ENCODE results near the gene KRTAP4-16.
"Not testable (repeated sequence)": the region's sequence is repeated elsewhere in the genome, so short reads cannot be mapped to it uniquely, and the experiment has no call there.

Gene KRTAP4-16

DNA sequence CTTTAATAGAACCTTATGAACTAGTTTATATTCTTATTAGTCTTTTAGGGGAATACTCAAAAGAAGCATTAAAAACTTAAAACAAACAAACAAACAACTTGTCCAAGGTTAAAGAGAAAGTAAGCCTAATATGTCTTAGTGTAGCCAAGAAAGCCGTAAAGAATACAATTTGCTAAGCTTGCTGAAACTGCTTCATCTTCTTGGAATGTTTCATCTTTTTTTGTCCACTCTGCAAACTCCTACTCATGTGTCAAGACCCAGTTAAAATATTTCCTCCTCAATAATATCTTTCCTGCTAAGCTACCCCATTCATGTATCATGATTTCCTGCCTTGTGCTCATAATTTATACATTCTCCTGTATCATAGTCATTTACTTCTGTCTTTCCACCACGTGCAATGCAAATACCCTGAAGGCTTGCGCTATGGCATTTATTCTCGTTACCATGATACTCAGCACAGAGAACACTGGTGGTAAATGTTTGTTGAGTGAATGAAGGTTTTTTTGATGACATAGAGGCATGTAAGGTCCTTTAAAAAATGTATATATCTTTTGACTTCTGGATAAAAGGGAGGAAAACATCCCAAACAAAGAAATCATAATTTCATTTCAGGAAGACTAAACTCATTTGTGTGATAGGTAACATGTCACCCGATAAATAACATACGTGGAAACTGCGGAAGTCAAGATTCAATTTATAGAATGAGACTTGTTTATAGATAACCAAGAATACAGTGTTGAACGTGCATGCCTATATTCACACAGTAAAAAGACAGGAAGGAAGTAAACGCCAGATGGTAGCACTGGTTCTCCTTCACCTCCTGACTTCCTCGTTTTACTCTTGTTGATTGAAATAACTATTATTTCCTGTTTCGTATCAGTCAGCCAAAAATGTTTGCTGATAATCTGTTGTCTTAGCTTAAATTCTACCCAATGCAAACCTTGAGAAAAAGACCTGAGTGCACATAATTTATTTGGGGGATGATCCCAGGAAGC lies 18.0 kb upstream of the KRTAP4-16 start:
- not testable (repeated sequence) for DNase-seq (ENCODE audit: low read depth)

DNA sequence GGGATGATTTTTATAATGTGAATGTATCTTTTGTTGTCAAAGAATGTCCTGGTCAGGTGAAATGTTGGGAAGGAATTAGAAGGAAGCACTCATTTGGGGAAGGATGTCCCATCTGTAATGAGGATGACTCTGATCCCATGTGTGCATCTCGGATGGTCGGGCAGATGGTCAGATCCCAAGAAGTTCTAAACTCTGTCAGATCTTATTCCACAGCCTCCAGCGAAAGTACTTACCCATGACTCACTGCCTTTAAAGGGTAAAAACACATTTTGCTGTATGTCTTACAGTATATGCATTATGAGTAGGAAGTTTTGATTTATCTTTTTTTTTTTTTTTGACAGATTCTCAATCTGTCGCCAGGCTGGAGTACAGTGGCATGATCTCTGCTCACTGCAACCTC lies 16.7 kb upstream of the KRTAP4-16 start:
- DNase-seq (ENCODE audit: low read depth): no peak

DNA sequence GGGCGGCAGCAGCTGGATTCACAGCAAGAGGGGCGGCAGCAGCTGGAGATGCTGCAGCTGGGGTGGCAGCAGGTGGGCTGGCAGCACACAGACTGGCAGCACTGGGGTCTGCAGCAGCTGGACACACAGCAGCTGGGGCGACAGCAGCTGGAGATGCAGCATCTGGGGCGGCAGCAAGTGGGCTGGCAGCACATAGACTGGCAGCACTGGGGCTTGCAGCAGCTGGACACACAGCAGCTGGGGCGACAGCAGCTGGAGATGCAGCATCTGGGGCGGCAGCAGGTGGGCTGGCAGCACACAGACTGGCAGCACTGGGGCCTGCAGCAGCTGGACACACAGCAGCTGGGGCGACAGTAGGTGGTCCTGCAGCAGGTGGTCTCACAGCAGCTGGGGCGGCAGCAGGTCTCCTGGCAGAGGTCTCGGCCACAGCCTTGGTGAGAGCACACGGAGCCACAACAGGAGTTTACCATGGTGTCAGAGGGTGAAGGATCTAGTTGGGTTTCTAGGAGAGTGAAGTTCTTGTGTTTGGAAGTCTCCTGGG lies 15.9 kb upstream of the KRTAP4-16 start, which contains the start of gene KRTAP4-11:
KRTAP4-11 (minus strand) TSS at position 528 of the 541 bp plus-strand sequence; CDS start at position 470, 58 bp downstream.
- DNase-seq (ENCODE audit: low read depth): not testable (repeated sequence)

DNA sequence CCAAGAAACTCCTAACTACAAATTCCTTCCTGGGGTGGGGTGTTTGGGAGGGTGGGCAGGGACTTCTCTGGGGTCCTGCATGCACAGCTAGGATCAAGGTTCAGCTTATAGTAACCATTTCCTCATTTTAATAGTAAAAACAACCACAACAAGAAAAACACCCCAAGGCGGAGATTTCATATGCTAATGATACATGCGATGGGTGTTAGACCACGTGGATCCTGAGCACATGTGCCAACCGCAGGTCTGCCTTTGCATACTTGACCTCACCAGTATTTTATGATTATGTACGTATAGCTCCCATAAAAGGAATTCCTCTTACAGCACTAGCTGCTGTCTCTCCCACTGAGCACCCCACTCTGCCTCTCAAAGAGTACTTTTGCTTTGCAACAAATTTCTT lies 14.3 kb upstream of the KRTAP4-16 start:
- no peak for DNase-seq (ENCODE audit: low read depth)

DNA sequence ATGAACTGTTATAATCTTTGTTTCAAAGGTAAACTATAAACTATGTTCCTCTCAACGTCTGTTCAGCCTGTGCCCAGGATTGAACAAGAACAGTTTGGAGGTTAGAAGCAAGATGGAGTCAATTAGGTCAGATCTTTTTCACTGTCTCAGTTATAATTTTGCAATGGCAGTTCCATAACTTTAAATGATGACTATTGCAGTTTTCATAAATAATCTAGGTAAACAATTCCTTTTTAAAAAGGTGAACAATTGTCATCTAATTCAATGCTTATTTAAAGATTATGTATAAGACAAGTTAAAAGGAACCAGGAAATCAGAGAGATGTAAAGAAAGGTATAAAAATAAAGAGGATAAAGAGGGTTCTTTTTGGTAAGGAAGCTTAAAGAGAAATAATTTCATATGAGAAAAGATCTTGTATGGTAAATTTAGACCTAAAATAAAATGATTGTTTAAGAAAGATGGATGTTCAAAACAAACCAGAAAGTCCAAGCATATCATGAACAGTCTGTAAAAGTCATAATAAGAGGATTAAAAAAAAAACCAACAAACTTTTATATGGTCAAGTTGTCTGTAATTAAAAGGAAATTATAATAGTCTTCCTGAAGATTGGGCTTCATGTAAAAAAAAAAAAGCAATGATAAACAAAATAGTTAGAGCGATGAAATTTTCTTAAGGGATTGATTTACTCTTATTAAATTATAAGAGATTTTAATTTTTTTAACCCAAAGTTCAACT lies 9.3 kb upstream of the KRTAP4-16 start:
- DNase-seq (ENCODE audit: low read depth): no peak

DNA sequence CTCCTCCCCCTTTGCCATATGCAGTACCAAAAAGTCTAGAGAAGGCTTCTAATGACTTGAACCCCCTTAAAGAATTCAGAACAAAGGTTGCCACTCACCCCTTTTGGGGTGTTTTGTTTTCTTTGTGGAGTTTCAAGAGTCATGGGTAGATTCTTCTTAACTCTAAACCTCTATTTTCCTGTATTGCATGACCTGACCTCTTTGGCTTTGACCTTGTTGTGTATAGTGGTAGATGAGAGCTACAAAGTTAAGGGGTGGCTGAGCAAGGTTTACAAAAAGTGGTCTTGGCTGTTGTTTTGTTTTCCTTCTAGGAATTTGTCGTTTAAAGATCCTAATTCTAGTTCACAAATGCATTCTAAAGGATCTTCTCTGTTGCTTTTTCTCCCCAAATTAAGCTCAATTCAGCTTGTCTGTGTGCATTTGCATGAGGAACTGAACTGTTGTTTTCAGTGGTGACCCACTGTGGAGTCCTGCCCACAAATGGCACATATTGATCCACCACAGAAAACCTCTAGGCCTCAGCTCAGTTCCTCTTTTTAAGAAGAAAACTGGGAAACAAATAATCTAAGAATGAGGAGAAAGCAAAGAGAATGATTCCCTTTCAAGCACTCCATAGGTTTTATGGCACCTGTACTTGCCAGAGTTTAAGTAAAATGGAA lies 6.8 kb upstream of the KRTAP4-16 start:
- DNase-seq (ENCODE audit: low read depth): not testable (repeated sequence)

DNA sequence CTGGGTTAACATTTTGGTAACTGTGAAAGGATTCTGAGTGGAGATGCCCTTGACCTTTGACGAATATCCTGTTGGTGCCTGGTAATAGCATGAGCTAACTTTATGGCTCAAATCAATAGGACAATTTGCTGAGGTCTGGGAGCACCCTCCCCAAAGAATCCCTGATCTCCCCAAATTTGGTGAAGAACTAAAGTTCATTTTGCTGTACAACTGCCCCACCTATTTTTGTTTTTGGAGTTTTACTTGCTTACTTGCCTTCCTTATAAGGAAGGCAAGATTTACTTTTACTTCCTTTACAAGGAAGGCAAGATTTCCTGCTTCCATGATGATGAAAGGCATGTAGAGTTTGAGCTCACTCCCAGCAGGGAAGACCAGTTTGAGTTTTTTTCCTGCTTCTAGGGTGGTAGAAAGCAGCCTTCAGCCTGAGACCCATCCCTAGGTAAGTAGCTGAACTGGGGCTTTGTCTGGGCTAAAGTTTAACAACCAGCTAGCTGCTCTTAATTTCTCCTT lies 6.0 kb upstream of the KRTAP4-16 start:
- no peak for DNase-seq (ENCODE audit: low read depth)

DNA sequence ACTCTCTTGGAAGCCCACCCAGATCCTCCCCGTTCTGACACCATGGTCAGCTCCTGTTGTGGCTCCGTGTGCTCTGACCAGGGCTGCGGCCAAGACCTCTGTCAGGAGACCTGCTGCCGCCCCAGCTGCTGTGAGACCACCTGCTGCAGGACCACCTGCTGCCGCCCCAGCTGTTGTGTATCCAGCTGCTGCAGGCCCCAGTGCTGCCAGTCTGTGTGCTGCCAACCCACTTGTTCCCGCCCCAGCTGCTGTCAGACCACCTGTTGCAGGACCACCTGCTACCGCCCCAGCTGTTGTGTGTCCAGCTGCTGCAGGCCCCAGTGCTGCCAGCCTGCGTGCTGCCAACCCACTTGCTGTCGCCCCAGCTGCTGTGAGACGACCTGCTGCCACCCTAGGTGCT lies 3.3 kb upstream of the KRTAP4-16 start, which contains the start of gene KRTAP4-9:
KRTAP4-9 (plus strand) TSS at position 43 of the 400 bp plus-strand sequence; CDS start at position 43, 0 bp downstream.
- DNase-seq (ENCODE audit: low read depth): not testable (repeated sequence)

DNA sequence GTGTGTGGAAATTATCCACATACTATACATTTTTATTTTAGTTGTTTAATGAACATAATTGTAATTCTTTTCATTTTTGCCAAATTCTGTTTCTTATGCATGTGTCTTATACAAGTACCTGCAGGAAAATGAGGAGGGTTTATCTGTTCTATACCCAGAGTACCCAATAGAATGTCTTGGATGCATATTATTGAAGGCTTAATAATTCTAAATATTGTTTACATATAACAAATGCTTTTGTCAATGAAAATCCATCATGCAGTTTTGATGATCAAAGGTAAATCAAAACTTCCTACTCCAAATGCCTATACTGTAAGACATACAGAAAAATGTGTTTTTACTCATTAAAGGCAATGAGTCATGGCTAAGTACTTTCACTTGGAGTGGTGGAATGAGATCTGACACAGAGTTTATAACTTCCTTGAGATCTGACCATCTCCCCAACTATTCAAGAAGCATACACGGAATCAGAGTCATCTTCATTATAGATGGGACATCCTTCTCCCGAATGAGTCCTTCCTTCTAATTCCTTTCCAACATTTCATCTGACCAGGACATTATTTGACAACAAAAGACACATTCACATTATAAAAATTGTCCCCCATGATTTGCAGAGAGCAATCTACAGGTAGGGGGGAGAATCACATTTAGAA lies 2.5 kb upstream of the KRTAP4-16 start:
- DNase-seq (ENCODE audit: low read depth): not testable (repeated sequence)

DNA sequence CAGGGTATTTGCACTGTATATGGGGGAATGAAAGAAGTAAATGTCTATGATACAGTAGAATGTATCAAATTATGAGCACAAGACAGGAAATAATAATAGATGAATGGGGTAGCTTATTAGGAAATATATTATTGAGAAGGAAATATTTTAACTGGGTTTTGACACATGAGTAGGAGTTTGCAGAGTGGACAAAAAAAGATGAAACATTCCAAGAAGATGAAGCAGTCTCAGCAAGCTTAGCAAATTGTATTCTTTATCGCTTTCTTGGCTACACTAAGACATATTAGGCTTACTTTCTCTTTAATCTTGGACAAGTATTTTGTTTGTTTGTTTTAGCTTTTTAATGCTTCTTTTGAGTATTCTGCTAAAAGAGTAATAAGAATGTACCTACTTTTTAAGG lies 1.9 kb upstream of the KRTAP4-16 start:
- DNase-seq (ENCODE audit: low read depth): no peak

DNA sequence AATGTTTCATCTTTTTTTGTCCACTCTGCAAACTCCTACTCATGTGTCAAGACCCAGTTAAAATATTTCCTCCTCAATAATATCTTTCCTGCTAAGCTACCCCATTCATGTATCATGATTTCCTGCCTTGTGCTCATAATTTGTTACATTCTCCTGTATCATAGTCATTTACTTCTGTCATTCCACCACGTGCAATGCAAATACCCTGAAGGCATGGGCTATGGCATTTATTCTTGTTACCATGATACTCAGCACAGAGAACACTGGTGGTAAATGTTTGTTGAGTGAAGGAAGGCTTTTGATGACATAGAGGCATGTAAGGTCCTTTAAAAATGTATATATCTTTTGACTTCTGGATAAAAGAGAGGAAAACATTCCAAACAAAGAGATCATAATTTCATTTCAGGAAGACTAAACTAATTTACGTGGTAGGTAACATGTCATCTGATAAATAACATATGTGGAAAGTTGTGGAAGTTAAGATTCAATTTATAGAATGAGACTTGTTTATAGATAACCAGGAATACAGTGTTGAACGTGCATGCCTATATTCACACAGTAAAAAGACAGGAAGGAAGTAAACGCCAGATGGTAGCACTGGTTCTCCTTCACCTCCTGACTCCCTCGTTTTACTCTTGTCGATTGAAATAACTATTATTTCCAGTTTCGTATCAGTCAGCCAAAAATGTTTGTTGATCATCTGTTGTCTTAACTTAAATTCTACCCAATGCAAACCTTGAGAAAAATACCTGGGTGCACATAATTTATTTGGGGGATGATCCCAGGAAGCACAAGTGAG lies 2.1 kb downstream of the KRTAP4-16 start:
- not testable (repeated sequence) for DNase-seq (ENCODE audit: low read depth)

DNA sequence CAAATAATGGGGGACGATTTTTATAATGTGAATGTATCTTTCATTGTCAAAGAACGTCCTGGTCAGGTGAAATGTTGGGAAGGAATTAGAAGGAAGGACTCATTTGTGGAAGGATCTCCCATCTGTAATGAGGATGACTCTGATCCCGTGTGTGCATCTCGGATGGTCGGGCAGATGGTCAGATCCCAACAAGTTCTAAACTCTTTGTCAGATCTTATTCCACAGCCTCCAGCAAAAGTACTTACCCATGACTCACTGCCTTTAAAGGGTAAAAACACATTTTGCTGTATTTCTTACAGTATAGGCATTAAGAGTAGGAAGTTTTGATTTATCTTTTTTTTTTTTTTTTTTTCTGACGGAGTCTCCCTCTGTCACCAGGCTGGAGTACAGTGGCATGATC lies 3.5 kb downstream of the KRTAP4-16 start:
- no peak for DNase-seq (ENCODE audit: low read depth)

DNA sequence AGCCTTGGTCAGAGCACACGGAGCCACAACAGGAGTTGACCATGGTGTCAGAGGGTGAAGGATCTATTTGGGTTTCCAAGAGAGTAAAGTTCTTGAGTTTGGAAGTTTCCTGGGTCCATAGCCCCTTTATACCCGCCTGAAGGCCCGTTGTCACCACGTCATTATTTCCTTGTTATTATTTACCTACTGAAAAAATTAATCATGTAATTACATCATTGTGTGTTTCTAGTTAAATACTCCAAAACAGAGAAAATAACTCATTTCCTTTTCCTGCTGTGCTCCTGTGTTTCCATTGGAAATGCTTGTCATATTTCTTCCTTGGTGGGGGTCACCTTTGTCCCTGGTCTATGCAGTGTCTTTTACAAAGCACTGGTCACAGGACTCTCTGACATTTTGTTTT lies 4.0 kb downstream of the KRTAP4-16 start, which contains the start of gene KRTAP4-8:
KRTAP4-8 (minus strand) TSS at position 101 of the 400 bp plus-strand sequence; CDS start at position 43, 58 bp downstream.
- no peak for DNase-seq (ENCODE audit: low read depth)

DNA sequence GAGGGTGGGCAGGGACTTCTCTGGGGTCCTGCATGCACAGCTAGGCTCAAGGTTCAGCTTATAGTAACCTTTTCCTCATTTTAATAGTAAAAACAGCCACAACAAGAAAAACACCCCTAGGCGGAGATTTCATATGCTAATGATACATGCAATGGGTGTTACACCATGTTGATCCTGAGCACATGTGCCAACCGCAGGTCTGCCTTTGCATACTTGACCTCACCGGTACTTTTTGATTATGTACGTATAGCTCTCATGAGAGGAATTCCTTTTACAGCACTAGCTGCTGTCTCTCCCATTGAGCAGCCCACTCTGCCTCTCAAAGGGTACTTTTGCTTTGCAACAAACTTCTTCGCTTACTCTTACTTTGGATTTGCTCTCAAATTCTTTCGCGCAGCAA lies 6.0 kb downstream of the KRTAP4-16 start:
- no peak for DNase-seq (ENCODE audit: low read depth)

DNA sequence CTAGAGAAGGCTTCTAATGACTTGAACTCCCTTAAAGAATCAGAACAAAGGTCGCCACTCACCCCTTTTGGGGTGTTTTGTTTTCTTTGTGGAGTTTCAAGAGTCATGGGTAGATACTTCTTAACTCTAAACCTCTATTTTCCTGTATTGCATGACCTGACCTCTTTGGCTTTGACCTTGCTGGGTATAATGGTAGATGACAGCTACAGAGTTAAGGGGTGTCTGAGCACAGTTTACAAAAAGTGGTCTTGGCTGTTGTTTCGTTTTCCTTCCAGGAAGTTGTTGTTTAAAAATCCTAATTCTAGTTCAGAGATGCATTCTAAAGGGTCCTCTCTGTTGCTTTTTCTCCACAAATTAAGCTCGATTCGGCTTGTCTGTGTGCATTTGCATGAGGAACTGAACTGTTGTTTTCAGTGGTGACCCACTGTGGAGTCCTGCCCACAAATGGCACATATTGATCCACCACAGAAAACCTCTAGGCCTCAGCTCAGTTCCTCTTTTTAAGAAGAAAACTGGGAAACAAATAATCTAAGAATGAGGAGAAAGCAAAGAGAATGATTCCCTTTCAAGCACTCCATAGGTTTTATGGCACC lies 13.2 kb downstream of the KRTAP4-16 start:
- not testable (repeated sequence) for DNase-seq (ENCODE audit: low read depth)

DNA sequence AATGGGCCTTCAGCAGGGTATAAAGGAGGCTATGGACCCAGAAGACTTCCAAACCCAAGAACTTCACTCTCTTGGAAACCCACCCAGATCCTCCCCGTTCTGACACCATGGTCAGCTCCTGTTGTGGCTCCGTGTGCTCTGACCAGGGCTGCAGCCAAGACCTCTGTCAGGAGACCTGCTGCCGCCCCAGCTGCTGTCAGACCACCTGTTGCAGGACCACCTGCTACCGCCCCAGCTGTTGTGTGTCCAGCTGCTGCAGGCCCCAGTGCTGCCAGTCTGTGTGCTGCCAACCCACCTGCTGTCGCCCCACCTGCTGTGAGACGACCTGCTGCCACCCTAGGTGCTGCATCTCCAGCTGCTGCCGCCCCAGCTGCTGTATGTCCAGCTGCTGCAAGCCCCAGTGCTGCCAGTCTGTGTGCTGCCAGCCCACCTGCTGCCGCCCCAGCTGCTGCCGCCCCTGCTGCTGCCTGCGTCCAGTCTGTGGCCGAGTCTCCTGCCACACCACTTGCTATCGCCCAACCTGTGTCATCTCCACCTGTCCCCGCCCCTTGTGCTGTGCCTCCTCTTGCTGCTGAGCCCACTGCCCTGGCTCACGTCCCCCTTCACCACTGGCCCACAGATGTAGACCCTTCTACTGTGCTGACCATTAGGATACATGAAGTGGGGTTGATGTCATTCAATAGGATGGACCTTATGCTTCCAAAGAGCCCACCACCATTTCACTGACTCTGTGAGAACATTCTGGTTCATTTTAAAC lies 17.7 kb downstream of the KRTAP4-16 start, which contains the start of gene KRTAP4-7:
KRTAP4-7 (plus strand) TSS at position 51 of the 757 bp plus-strand sequence; CDS start at position 108, 57 bp downstream.
- not testable (repeated sequence) for DNase-seq (ENCODE audit: low read depth)

DNA sequence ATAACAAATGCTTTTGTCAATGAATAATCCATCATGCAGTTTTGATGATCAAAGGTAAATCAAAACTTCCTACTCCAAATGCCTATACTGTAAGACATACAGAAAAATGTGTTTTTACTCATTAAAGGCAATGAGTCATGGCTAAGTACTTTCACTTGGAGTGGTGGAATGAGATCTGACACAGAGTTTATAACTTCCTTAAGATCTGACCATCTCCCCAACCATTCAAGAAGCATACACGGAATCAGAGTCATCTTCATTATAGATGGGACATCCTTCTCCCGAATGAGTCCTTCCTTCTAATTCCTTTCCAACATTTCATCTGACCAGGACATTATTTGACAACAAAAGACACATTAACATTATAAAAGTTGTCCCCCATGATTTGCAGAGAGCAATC lies 18.6 kb downstream of the KRTAP4-16 start:
- DNase-seq (ENCODE audit: low read depth): not testable (repeated sequence)

DNA sequence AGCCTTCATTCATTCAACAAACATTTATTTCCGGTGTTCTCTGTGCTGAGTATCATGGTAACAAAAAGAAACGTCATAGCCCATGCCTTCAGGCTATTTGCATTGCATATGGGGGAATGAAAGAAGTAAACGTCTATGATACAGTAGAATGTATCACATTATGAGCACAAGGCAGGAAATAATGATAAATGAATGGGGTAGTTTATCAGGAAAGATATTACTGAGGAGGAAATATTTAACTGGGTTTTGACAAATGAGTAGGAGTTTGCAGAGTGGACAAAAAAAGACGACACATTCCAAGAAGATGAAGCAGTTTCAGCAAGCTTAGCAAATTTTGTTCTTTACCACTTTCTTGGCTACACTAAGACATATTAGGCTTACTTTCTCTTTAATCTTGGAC lies 19.4 kb downstream of the KRTAP4-16 start:
- DNase-seq (ENCODE audit: low read depth): no peak

DNA sequence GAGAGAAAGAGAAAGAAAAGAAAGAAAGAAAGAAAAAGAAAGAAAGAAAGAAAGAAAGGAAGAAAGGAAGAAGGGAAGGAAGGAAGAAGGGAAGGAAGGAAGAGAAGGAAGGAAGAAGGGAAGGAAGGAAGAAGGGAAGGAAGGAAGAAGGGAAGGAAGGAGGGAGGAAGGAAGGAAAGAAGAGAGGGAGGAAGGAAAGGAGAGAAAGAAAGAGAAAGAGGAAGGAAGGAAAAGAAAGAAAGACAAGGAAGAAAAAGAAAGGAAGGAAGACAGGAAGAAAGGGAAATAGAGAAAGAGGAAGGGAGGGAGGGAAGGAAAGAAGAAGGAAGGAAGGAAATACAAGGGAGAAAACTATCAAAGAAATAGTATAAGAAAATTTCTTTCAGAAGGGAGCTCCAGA lies 25.2 kb downstream of the KRTAP4-16 start:
- no peak for DNase-seq (ENCODE audit: low read depth)

All from stimulated activated CD4-positive, alpha-beta T cell treated with anti-CD3 and anti-CD28 coated beads, Interleukin-2, amount 100 ng/mL, for 4 hours (primary cell).